ENCODE results near the gene CUL2.
"Not testable (repeated sequence)": the region's sequence is repeated elsewhere in the genome, so short reads cannot be mapped to it uniquely, and the experiment has no call there.

Gene CUL2

GRCh38 chr10:35079265-35079664 is 10.9 kb downstream of the CUL2 start:
- no peak for DNase-seq

GRCh38 chr10:35075228-35075627 is 14.9 kb downstream of the CUL2 start:
- DNase-seq = no peak

GRCh38 chr10:35074266-35074665 is 15.9 kb downstream of the CUL2 start:
- DNase-seq = no peak

- no peak for DNase-seq
These were observed 19.6 kb downstream of the CUL2 start for GRCh38 chr10:35070521-35070920.

GRCh38 chr10:35063837-35064454 is 26.2 kb downstream of the CUL2 start:
- no peak for DNase-seq

GRCh38 chr10:35059481-35059880 is 30.7 kb downstream of the CUL2 start:
- no peak for DNase-seq

- no peak for DNase-seq
These were observed 31.5 kb downstream of the CUL2 start for GRCh38 chr10:35058686-35059085.

- DNase-seq = no peak
These were observed 32.0 kb downstream of the CUL2 start for GRCh38 chr10:35058134-35058533.

GRCh38 chr10:35056686-35057085 is 33.5 kb downstream of the CUL2 start:
- DNase-seq = no peak

- DNase-seq = no peak
These were observed 34.0 kb downstream of the CUL2 start for GRCh38 chr10:35056133-35056532.

- no peak for DNase-seq
These were observed 39.6 kb downstream of the CUL2 start for GRCh38 chr10:35050568-35050967.

- no peak for DNase-seq
These were observed 44.1 kb downstream of the CUL2 start for GRCh38 chr10:35046074-35046473.

- DNase-seq = not testable (repeated sequence)
These were observed 44.9 kb downstream of the CUL2 start for GRCh38 chr10:35045275-35045674.

- no peak for DNase-seq
These were observed 46.3 kb downstream of the CUL2 start for GRCh38 chr10:35043796-35044344.

GRCh38 chr10:35042783-35043182 is 47.4 kb downstream of the CUL2 start:
- no peak for DNase-seq

GRCh38 chr10:35041502-35041879 is 48.6 kb downstream of the CUL2 start:
- no peak for DNase-seq

GRCh38 chr10:35040760-35041501 is 49.2 kb downstream of the CUL2 start:
- no peak for DNase-seq

GRCh38 chr10:35037104-35037503 is 53.0 kb downstream of the CUL2 start:
- DNase-seq = no peak

- DNase-seq = no peak
These were observed 54.5 kb downstream of the CUL2 start for GRCh38 chr10:35035606-35036005.

GRCh38 chr10:35027567-35027966 is 62.6 kb downstream of the CUL2 start:
- DNase-seq = no peak

- DNase-seq = no peak
These were observed 64.2 kb downstream of the CUL2 start for GRCh38 chr10:35025916-35026315.

GRCh38 chr10:35020481-35020880 is 69.7 kb downstream of the CUL2 start:
- DNase-seq = no peak

- DNase-seq = no peak
These were observed 70.8 kb downstream of the CUL2 start for GRCh38 chr10:35019041-35020024.

All from CD4-positive, alpha-beta T cell treated with Interleukin-1 beta for 1 hour (primary cell).